ENCODE data around the gene GRIP1. TPM values are rescaled to one million over a fixed set of nuclear protein-coding genes. Genes with fewer than 3 reads are reported as not detected.

Gene GRIP1
- total RNA-seq, 1 donor from 2014 or later: 4.2 TPM

- Histone ChIP-seq H3K4me1 (no peaks in the 10 kb centered on the region), H3K36me3 (peaks cover 0 to 7% of the 10 kb centered on the region in 2 donors), H3K27ac (no peak overlapping the region), H3K27me3 (no peaks in the 10 kb centered on the region), H3K4me3 (no peak overlapping the region), H3K9me3 (no peaks in the 10 kb centered on the region)
- TF ChIP-seq CTCF (IDR thresholded peaks at IDR 0.05) (no peak), POLR2AphosphoS5 (IDR thresholded peaks at IDR 0.05; ENCODE audit: insufficient read depth in 1 of 2, low read depth in 1 of 2) (no peak), POLR2A (IDR thresholded peaks at IDR 0.05) (no peak)
- intact Hi-C loops (cut with DNase I): no loop called here
- no peak for DNase-seq (ENCODE audit: extremely low spot score in 2 of 2)
Measured at GRCh38 chr12:66329941-66330340, 348.9 kb downstream of the GRIP1 start.

GRCh38 chr12:66323017-66323416, 355.9 kb downstream of the GRIP1 start:
- no peaks in the 10 kb centered on the region for H3K27me3 ChIP-seq
- H3K36me3 ChIP-seq: no peaks in the 10 kb centered on the region
- intact Hi-C loops (cut with DNase I): no loop called here
- no peak overlapping the region for H3K27ac ChIP-seq
- TF ChIP-seq POLR2AphosphoS5 (IDR thresholded peaks at IDR 0.05; ENCODE audit: insufficient read depth in 1 of 2, low read depth in 1 of 2) (no peak), POLR2A (IDR thresholded peaks at IDR 0.05) (no peak), CTCF (IDR thresholded peaks at IDR 0.05) (no peak)
- no peaks in the 10 kb centered on the region for H3K9me3 ChIP-seq
- no peaks in the 10 kb centered on the region for H3K4me1 ChIP-seq
- no peak for DNase-seq (ENCODE audit: extremely low spot score in 2 of 2)
- no peak overlapping the region for H3K4me3 ChIP-seq

GRCh38 chr12:66321435-66321834, 357.4 kb downstream of the GRIP1 start:
- TF ChIP-seq POLR2AphosphoS5 (IDR thresholded peaks at IDR 0.05; ENCODE audit: insufficient read depth in 1 of 2, low read depth in 1 of 2): no peak
- no peak for TF ChIP-seq CTCF (IDR thresholded peaks at IDR 0.05)
- no peak for TF ChIP-seq POLR2A (IDR thresholded peaks at IDR 0.05)
- no peak for DNase-seq (ENCODE audit: extremely low spot score in 2 of 2)
- intact Hi-C loops (cut with DNase I): no loop called here
- no peaks in the 10 kb centered on the region for H3K9me3 ChIP-seq
- no peaks in the 10 kb centered on the region for H3K4me1 ChIP-seq
- no peak overlapping the region for H3K4me3 ChIP-seq
- no peaks in the 10 kb centered on the region for H3K27me3 ChIP-seq
- no peaks in the 10 kb centered on the region for H3K36me3 ChIP-seq
- H3K27ac ChIP-seq: no peak overlapping the region

GRCh38 chr12:66320996-66321395, 357.9 kb downstream of the GRIP1 start:
- TF ChIP-seq CTCF (IDR thresholded peaks at IDR 0.05) (no peak), POLR2A (IDR thresholded peaks at IDR 0.05) (no peak), POLR2AphosphoS5 (IDR thresholded peaks at IDR 0.05; ENCODE audit: insufficient read depth in 1 of 2, low read depth in 1 of 2) (no peak)
- H3K4me3 ChIP-seq: no peak overlapping the region

GRCh38 chr12:66319266-66319954, 359.5 kb downstream of the GRIP1 start:
- H3K9me3 ChIP-seq: no peaks in the 10 kb centered on the region
- DNase-seq (ENCODE audit: extremely low spot score in 2 of 2): no peak
- no peak overlapping the region for H3K4me3 ChIP-seq
- TF ChIP-seq CTCF (IDR thresholded peaks at IDR 0.05): no peak
- TF ChIP-seq POLR2A (IDR thresholded peaks at IDR 0.05): no peak
- TF ChIP-seq POLR2AphosphoS5 (IDR thresholded peaks at IDR 0.05; ENCODE audit: insufficient read depth in 1 of 2, low read depth in 1 of 2): no peak
- H3K27ac ChIP-seq: no peak overlapping the region
- H3K4me1 ChIP-seq: no peaks in the 10 kb centered on the region
- H3K27me3 ChIP-seq: no peaks in the 10 kb centered on the region
- intact Hi-C loops (cut with DNase I): no loop called here
- H3K36me3 ChIP-seq: no peaks in the 10 kb centered on the region

More at GRCh38 chr12:66320996-66321395, 357.9 kb downstream of the GRIP1 start:
- H3K36me3 ChIP-seq: no peaks in the 10 kb centered on the region
- intact Hi-C loops (cut with DNase I): no loop called here
- no peaks in the 10 kb centered on the region for H3K27me3 ChIP-seq
- no peaks in the 10 kb centered on the region for H3K9me3 ChIP-seq
- H3K4me1 ChIP-seq: no peaks in the 10 kb centered on the region
- H3K27ac ChIP-seq: no peak overlapping the region
- DNase-seq (ENCODE audit: extremely low spot score in 2 of 2): no peak

Measured in vagina (tissue), 2 donors.